Keratinocyte (primary cell): ENCODE data around the gene G3BP1. TPM values are rescaled to one million over a fixed set of nuclear protein-coding genes. Genes with fewer than 3 reads are reported as not detected.
A peak's percentile ranks its signal among the peaks of the same experiment; 100 is the strongest.

Source experiments
- DNase-seq: peaks from one replicate; pipeline ENCODE4 v3.0.0-alpha.2; 2011; ENCODE audit warnings: low read depth, missing footprints, low spot score
- FAIRE-seq: peaks from 2 replicates; lab custom pipeline; 2011; peaks lifted over from hg19 to GRCh38; lab: Jason Lieb, UNC
- H2AFZ ChIP-seq: 2 replicates; pipeline ENCODE4 v1.6.0; 2012; ENCODE audit warnings: low read length, control low read depth, inconsistent platforms; ENCODE audit not compliant: control insufficient read depth
- H3K27ac ChIP-seq: 2 replicates; pipeline ENCODE4 v1.5.1; 2011; ENCODE audit warnings: low read length; ENCODE audit not compliant: control insufficient read depth, insufficient read depth
- H3K27me3 ChIP-seq: 3 replicates; pipeline ENCODE4 v1.6.0; 2011; ENCODE audit warnings: low read length; ENCODE audit not compliant: control insufficient read depth, insufficient read depth; ENCODE audit errors: extremely low read depth
- H3K36me3 ChIP-seq, 2 experiments: 2 replicates in 1 of 2; 3 replicates in 1 of 2; pipeline ENCODE4 v1.5.1; 2011; ENCODE audit warnings: low read length in 2 of 2, mild to moderate bottlenecking in 1 of 2; ENCODE audit not compliant: control insufficient read depth in 2 of 2, insufficient read depth in 2 of 2; ENCODE audit errors: extremely low read depth in 1 of 2
- H3K4me1 ChIP-seq: 3 replicates; pipeline ENCODE4 v1.5.1; 2011; ENCODE audit warnings: low read length; ENCODE audit not compliant: control insufficient read depth, insufficient read depth; ENCODE audit errors: extremely low read depth
- H3K4me2 ChIP-seq: 3 replicates; pipeline ENCODE4 v1.6.0; 2011; ENCODE audit warnings: low read depth, low read length; ENCODE audit not compliant: control insufficient read depth, insufficient read depth; ENCODE audit errors: extremely low read depth
- H3K4me3 ChIP-seq, 3 experiments: fragments of 200-600 bp in 1 of 3; sonication (generic) in 1 of 3; 2 replicates in 2 of 3; 3 replicates in 1 of 3; pipeline ENCODE4 v1.5.1; 2011 to 2016; ENCODE audit warnings: low read length in 3 of 3, mild to moderate bottlenecking in 3 of 3, control low read depth in 2 of 3, inconsistent platforms in 1 of 3, low read depth in 1 of 3, mixed read lengths in 1 of 3, mixed run types in 1 of 3, moderate library complexity in 1 of 3; ENCODE audit not compliant: control insufficient read depth in 2 of 3, insufficient read depth in 2 of 3; ENCODE audit errors: extremely low read depth in 1 of 3
- H3K79me2 ChIP-seq: 2 replicates; pipeline ENCODE4 v1.6.0; 2012; ENCODE audit warnings: low read length; ENCODE audit not compliant: control insufficient read depth, insufficient read depth
- H3K9ac ChIP-seq: 3 replicates; pipeline ENCODE4 v1.6.0; 2011; ENCODE audit warnings: low read length; ENCODE audit not compliant: control insufficient read depth, insufficient read depth; ENCODE audit errors: extremely low read depth
- H3K9me1 ChIP-seq: 3 replicates; pipeline ENCODE4 v1.6.0; 2011; ENCODE audit warnings: low read length; ENCODE audit not compliant: control insufficient read depth, insufficient read depth; ENCODE audit errors: extremely low read depth
- H3K9me3 ChIP-seq: 2 replicates; pipeline ENCODE4 v1.5.1; 2012; ENCODE audit warnings: low read depth, low read length; ENCODE audit not compliant: control insufficient read depth
- H4K20me1 ChIP-seq: 3 replicates; pipeline ENCODE4 v1.6.0; 2011; ENCODE audit warnings: low read length; ENCODE audit not compliant: control insufficient read depth, insufficient read depth; ENCODE audit errors: extremely low read depth
- CTCF ChIP-seq, 3 experiments: IDR thresholded peaks in 1 of 3; conservative IDR thresholded peaks in 1 of 3; optimal IDR thresholded peaks in 1 of 3; 2 replicates in 2 of 3; 3 replicates in 1 of 3; pipeline versions ENCODE3 to v1.5.1; 2011; ENCODE audit warnings: low read length in 3 of 3, mild to moderate bottlenecking in 3 of 3, moderate library complexity in 2 of 3, control low read depth in 1 of 3, inconsistent platforms in 1 of 3; ENCODE audit not compliant: insufficient read depth in 2 of 3; ENCODE audit errors: extremely low read depth in 1 of 3
- EZH2 ChIP-seq: IDR thresholded peaks from one replicate; pipeline ENCODE4 v1.6.1; 2012; ENCODE audit warnings: inconsistent platforms, mild to moderate bottlenecking, low read length, moderate library complexity
- dilution Hi-C: fragments of 300-500 bp; cut with MboI; formaldehyde crosslinking; loops from one replicate; pipeline ENCODE4 v1.7.0; 2020; ENCODE audit warnings: low sequenced_read_pairs; ENCODE audit not compliant: extremely low pct_ligation_motif_present
- polyA plus RNA-seq, 5 experiments: library from polyadenylated mRNA; depleted of rRNA in 3 of 5; stranded (reverse) in 3 of 5; stranded (forward) in 1 of 5; unstranded in 1 of 5; fragments of >200 nt; gene quantifications; 1 replicate in 1 of 5; 2 replicates in 3 of 5; 3 replicates in 1 of 5; pipeline versions ENCODE4 v1.2.1 to v1.2.3, GENCODE V29; 2011 to 2012; ENCODE audit warnings: missing spikeins in 2 of 5, low read depth in 1 of 5, low replicate concordance in 1 of 5

The G3BP1 gene
- polyA plus RNA-seq, 1 donor (not counting 4 experiments of a cell fraction or from before 2014, with no cell fraction given): 137 TPM

DNA sequence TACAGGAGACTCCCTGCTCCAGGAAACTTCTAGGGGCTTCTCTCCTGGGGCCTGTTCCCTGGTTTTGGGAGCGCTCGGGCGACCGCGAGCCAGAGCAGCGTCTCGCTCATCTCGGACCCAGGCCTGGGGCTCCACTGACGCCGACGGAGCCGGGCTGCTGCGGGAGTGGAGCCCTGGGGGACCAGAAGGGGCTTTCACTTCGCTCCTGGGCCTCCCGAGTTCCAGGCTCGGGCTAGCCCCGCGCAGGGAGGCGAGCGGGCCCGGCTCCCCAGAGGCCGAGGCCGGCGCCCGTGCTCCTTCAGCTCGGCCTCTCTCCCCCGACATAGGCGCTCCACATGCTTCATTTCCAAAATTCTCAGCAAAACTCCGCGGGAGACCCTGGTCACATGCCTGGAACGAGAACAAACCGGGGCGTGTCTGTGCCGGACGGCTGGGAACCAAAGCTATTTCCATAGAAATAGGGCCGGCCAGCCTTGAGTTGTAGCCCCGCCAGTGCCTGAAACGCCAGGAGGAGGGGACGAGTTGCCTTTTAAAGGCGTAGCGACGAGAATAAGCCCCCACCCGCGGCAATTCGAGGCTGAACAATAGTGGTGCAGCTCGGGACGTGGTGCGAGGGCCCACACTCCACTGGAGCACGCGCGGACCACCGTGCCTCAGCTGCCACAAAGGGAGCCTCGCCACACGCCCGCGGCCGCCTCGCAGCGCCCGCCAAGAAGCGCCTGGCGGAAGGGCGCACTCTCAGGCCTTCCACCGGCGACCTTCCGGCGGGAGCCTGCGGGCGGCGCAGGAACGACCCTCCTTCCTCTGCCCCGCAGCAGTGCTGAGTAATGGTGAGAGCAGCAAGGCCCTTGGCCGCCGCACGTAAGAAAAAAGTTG is 1.1 kb upstream of the G3BP1 start:
- peaks cover 40% of the 10 kb centered on the region for H3K79me2 ChIP-seq
- FAIRE-seq (no peak), DNase-seq (no peak)
- H3K9ac ChIP-seq: peak overlapping the region; percentile 93
- H3K27ac ChIP-seq: peak overlapping the region; percentile 76
- no peaks in the 10 kb centered on the region for H3K27me3 ChIP-seq
- peak overlapping the region; percentile 82 for H2AFZ ChIP-seq
- H3K4me1 ChIP-seq: peaks cover 20% of the 10 kb centered on the region
- H3K4me2 ChIP-seq: peak overlapping the region; percentile 81
- H3K4me3 ChIP-seq: peak overlapping the region; percentile 43 to 72 (median 72)
- no peaks in the 10 kb centered on the region for H3K9me3 ChIP-seq
- dilution Hi-C loops: no loop called here
- peaks cover 0 to 7% of the 10 kb centered on the region in 2 experiments for H3K36me3 ChIP-seq
- TF ChIP-seq EZH2: no peak
- TF ChIP-seq CTCF (optimal IDR thresholded peaks at IDR 0.05 in 1 of 3, IDR thresholded peaks at IDR 0.05 in 1 of 3, conservative IDR thresholded peaks at IDR 0.05 in 1 of 3; ENCODE audit: extremely low read depth in 1 of 3, insufficient read depth in 2 of 3, low read length in 3 of 3): no peak
- no peaks in the 10 kb centered on the region for H3K9me1 ChIP-seq
- peaks cover 31% of the 10 kb centered on the region for H4K20me1 ChIP-seq

GRCh38 chr5:151772029-151772845 is 483 bp downstream of the G3BP1 start:
- H3K4me1 ChIP-seq: peaks cover 24% of the 10 kb centered on the region

More at GRCh38 chr5:151772029-151772845, 483 bp downstream of the G3BP1 start:
- Histone ChIP-seq H3K4me2 (peak overlapping the region; percentile 85), H3K27ac (peak overlapping the region; percentile 90), H3K36me3 (peaks cover 0 to 12% of the 10 kb centered on the region in 2 experiments), H3K27me3 (no peaks in the 10 kb centered on the region), H2AFZ (no peak overlapping the region), H4K20me1 (peaks cover 44% of the 10 kb centered on the region), H3K9me3 (no peaks in the 10 kb centered on the region), H3K9ac (peak overlapping the region; percentile 97), H3K4me3 (peak overlapping the region; percentile 94 to 99 (median 99)), H3K79me2 (peaks cover 56% of the 10 kb centered on the region), H3K9me1 (no peaks in the 10 kb centered on the region)
- TF ChIP-seq EZH2 (no peak), CTCF (optimal IDR thresholded peaks at IDR 0.05 in 1 of 3, IDR thresholded peaks at IDR 0.05 in 1 of 3, conservative IDR thresholded peaks at IDR 0.05 in 1 of 3; ENCODE audit: extremely low read depth in 1 of 3, insufficient read depth in 2 of 3, low read length in 3 of 3) (no peak)
- DNase-seq (no peak), FAIRE-seq (no peak)
- dilution Hi-C loops: no loop called here
